Left lung (tissue), 10 donors: Measurements from ENCODE around the gene MUC20. TPM values are rescaled to one million over a fixed set of nuclear protein-coding genes. Genes with fewer than 3 reads are reported as not detected.

Source experiments
- ATAC-seq: fragments of 200-7000 bp; cut with Tn5 transposase; one replicate; pipeline ENCODE4 v1.9.1; 2020; ENCODE audit warnings: moderate library complexity
- DNase-seq, 4 donors: peaks; one replicate each; pipeline ENCODE4 v3.0.0-alpha.2; 2013 to 2020
- H3K27ac ChIP-seq, 2 donors: fragments of 200-600 bp; sonication (generic) in 1 of 2; one replicate each; pipeline versions ENCODE4 v1.5.0 to v1.8.0; 2020 to 2021
- H3K27me3 ChIP-seq, 2 donors: fragments of 200-600 bp; sonication (generic) in 1 of 2; one replicate each; pipeline versions ENCODE4 v1.5.0 to v1.8.0; 2020 to 2021
- H3K36me3 ChIP-seq, 2 donors: fragments of 200-600 bp; sonication (generic) in 1 of 2; one replicate each; pipeline versions ENCODE4 v1.5.0 to v1.8.0; 2020 to 2021
- H3K4me1 ChIP-seq, 2 donors: fragments of 200-600 bp; one replicate each; pipeline ENCODE4 v1.8.0; 2021
- H3K4me3 ChIP-seq, 2 donors: fragments of 200-600 bp; sonication (generic) in 1 of 2; one replicate each; pipeline versions ENCODE4 v1.5.0 to v1.8.0; 2020 to 2021; ENCODE audit warnings: mild to moderate bottlenecking in 1 of 2
- H3K9me3 ChIP-seq, 2 donors: fragments of 200-600 bp; sonication (generic) in 1 of 2; one replicate each; pipeline versions ENCODE4 v1.5.0 to v1.8.0; 2020 to 2021
- intact Hi-C, 2 donors: fragments of 100-400 bp; cut with DNase I; formaldehyde crosslinking; loops; one replicate each; pipeline versions ENCODE4 v1.11.2 to v1.14.2; 2022
- polyA plus RNA-seq, 6 donors: library from polyadenylated mRNA; unstranded; fragments of 120-200 nt; gene quantifications; one replicate each; pipeline ENCODE4 v1.2.1, GENCODE V29; 2013; ENCODE audit not compliant: insufficient read length in 6 of 6
- total RNA-seq, 2 donors: library from RNA; stranded (reverse); fragmentation: NEBNext Ultra II Directional; extraction: Animal tissue kit (Norgen Biotek cat#: 25700); gene quantifications; one replicate each; pipeline ENCODE4 v1.2.1, GENCODE V29; 2021
- TF ChIP-seq, protein P1 (sequence below), 2 donors: fragments of 200-600 bp; sonication (generic) in 1 of 2; IDR thresholded peaks; one replicate each; pipeline versions ENCODE4 v1.5.0 to v1.8.0; 2021; ENCODE audit warnings: antibody characterized with exemption in 2 of 2
- donor health status: DM: no; HTN: yes; CAD: no.
- donor health status: DM: no; HTN: no; CAD: no.

The MUC20 gene
- total and polyA plus RNA-seq, 8 donors: 7.7 to 22.2 (median 14.0) TPM

DNA sequence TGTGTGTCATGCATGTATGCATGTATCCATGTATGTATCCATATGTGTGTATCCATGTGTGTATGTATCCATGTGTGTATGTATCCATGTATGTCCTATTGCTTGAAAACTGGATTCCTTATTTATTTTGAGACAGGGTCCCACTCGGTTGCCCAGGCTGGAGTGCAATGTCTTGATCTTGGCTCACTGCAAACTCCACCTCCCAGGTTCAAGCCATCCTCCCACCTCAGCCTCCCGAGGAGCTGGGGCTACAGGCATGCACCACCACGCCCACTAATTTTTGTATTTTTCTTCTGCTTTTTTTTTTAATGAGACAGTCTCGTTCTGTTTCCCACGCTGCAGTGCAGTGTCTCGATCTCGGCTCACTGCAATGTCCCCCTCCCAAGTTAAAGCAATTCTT is 34.1 kb downstream of the MUC20 start:
- Histone ChIP-seq H3K27ac (no peak overlapping the region), H3K9me3 (no peaks in the 10 kb centered on the region), H3K27me3 (peaks cover 0 to 41% of the 10 kb centered on the region in 2 donors), H3K36me3 (no peaks in the 10 kb centered on the region), H3K4me1 (peaks cover 0 to 7% of the 10 kb centered on the region in 2 donors), H3K4me3 (no peak overlapping the region)
- intact Hi-C loops: no loop called here
- ATAC-seq (no peak), DNase-seq (peak in 1 of 4 donors; percentile 5)
- TF ChIP-seq, protein P1, sequence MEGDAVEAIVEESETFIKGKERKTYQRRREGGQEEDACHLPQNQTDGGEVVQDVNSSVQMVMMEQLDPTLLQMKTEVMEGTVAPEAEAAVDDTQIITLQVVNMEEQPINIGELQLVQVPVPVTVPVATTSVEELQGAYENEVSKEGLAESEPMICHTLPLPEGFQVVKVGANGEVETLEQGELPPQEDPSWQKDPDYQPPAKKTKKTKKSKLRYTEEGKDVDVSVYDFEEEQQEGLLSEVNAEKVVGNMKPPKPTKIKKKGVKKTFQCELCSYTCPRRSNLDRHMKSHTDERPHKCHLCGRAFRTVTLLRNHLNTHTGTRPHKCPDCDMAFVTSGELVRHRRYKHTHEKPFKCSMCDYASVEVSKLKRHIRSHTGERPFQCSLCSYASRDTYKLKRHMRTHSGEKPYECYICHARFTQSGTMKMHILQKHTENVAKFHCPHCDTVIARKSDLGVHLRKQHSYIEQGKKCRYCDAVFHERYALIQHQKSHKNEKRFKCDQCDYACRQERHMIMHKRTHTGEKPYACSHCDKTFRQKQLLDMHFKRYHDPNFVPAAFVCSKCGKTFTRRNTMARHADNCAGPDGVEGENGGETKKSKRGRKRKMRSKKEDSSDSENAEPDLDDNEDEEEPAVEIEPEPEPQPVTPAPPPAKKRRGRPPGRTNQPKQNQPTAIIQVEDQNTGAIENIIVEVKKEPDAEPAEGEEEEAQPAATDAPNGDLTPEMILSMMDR (IDR thresholded peaks at IDR 0.05): no peak

DNA sequence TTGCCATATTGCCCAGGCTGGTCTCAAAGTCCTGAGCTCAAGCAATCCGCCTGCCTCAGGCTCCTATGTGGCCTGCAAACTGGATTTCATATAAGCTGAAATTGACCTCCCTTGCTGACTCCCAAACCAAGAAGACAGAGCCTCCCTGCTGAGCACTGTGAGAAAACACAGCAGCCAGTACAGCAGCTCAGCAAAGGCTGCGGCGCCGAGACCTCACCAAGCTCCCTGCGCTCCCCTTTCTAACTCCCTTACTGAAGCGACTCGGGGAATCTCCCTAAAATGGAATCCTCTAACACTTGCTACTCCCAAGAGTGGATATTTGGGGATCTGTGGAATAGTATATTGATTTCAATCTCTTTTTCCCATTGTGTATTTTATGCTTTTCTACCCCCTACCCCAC is 34.6 kb downstream of the MUC20 start:
- ATAC-seq (no peak), DNase-seq (peak in 1 of 4 donors; percentile 22)
- no peak overlapping the region for H3K27ac ChIP-seq
- no peaks in the 10 kb centered on the region for H3K9me3 ChIP-seq
- H3K4me1 ChIP-seq: peaks cover 0 to 7% of the 10 kb centered on the region in 2 donors
- no peak overlapping the region for H3K4me3 ChIP-seq
- H3K27me3 ChIP-seq: peaks cover 0 to 46% of the 10 kb centered on the region in 2 donors
- no peaks in the 10 kb centered on the region for H3K36me3 ChIP-seq
- TF ChIP-seq, protein P1 (IDR thresholded peaks at IDR 0.05): no peak
- intact Hi-C loops: no loop called here

DNA sequence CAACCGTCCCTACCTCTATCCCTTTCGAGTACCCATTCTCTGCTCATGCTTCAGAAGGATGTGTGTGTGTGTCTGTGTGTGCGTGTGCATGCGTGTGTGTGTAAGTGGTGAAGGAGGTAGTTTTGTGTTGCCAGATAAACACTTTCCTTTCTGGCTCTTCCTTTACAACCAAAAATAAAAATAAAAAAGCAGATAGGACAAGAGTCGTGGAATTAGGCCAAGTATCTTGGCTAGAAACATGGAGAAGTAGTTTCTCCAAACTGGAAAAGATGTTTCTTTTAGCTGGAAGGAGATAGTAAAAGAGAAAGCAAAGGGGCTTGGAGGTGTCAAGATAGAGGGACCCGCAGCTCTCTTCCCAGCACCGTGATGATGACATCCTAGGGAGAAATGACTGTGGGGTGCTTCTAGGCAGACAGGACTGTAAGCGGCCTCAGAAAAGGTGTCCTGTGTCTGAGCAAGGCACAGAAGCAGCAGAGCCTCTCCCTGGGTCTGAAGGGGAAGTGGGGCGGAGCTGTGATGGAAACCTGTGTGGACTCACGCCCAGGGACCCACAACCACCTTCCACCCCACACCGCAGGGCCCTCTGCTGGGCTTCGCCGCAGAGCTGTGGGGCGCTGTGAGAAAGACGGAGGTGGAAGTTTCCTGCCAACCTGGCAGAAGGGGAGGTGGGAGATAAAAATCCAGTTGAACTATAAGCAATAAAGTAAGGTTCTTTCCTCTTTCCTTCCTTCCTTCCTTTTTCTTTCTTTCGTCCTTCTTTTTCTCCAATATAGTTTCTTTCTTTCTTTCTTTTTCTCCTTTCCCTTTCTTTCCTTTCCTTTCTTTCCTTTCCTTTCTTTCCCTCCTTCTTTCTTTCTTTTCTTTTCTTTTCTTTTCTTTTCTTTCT is 35.3 kb downstream of the MUC20 start:
- intact Hi-C loops: no loop called here
- DNase-seq: peak in 1 of 4 donors; percentile 47

DNA sequence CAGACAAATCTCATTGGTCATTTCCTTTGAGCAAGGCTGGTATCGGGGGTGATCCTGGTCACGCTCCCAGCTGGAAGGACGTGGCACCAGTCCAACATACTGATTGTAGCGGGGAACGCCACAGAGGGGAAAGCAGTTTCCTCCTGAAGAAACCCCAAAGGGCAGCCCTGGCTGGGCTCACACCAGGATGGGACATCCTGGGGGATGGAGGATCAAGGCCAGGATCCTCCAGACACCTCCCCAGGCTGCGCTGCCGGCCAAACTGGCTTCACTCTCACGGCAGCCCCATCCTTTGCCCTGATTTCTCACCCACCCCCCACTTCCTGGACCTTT is 36.6 kb downstream of the MUC20 start:
- H3K9me3 ChIP-seq: no peaks in the 10 kb centered on the region
- no peak overlapping the region for H3K27ac ChIP-seq
- peaks cover 0 to 7% of the 10 kb centered on the region in 2 donors for H3K4me1 ChIP-seq
- TF ChIP-seq, protein P1 (IDR thresholded peaks at IDR 0.05): no peak
- H3K4me3 ChIP-seq: no peak overlapping the region
- H3K36me3 ChIP-seq: no peaks in the 10 kb centered on the region
- intact Hi-C loops: no loop called here
- DNase-seq (peak in 2 of 4 donors; percentile 54 to 73), ATAC-seq (no peak)
- H3K27me3 ChIP-seq: peaks cover 6 to 66% of the 10 kb centered on the region in 2 donors

More for the DNA sequence above, 35.3 kb downstream of the MUC20 start:
- no peak overlapping the region for H3K27ac ChIP-seq
- H3K9me3 ChIP-seq: no peaks in the 10 kb centered on the region
- H3K4me1 ChIP-seq: peaks cover 0 to 7% of the 10 kb centered on the region in 2 donors
- ATAC-seq: no peak
- H3K4me3 ChIP-seq: no peak overlapping the region
- TF ChIP-seq, protein P1 (IDR thresholded peaks at IDR 0.05): no peak
- no peaks in the 10 kb centered on the region for H3K36me3 ChIP-seq
- peaks cover 0 to 52% of the 10 kb centered on the region in 2 donors for H3K27me3 ChIP-seq

DNA sequence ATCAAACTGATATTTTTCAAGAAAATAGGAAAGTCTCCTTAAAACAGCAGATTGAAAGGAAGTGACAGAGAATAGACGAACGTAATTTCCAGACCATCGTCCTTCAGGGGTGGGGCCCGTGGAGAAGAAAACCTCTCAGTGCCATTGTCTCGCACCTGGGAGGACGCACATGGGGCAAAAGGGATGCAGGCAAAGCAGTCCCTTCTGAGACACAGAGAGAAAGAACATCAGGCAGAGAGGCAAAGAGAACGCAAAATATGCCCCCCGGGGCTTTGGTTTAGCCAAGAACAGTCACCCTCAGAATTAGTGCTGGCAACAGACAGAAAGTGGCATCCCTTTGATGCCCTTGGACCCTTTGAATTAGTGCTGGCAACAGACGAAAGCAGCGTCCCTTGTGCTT is 37.0 kb downstream of the MUC20 start:
- no peaks in the 10 kb centered on the region for H3K36me3 ChIP-seq
- ATAC-seq (no peak), DNase-seq (peak in 1 of 4 donors; percentile 13)
- H3K27ac ChIP-seq: no peak overlapping the region
- TF ChIP-seq, protein P1 (IDR thresholded peaks at IDR 0.05): no peak
- no peak overlapping the region for H3K4me3 ChIP-seq
- intact Hi-C loops: no loop called here
- no peaks in the 10 kb centered on the region for H3K9me3 ChIP-seq
- H3K4me1 ChIP-seq: peaks cover 0 to 7% of the 10 kb centered on the region in 2 donors
- peaks cover 6 to 70% of the 10 kb centered on the region in 2 donors for H3K27me3 ChIP-seq
